ENCODE data around the gene PTGES.

PTGES gene

DNA sequence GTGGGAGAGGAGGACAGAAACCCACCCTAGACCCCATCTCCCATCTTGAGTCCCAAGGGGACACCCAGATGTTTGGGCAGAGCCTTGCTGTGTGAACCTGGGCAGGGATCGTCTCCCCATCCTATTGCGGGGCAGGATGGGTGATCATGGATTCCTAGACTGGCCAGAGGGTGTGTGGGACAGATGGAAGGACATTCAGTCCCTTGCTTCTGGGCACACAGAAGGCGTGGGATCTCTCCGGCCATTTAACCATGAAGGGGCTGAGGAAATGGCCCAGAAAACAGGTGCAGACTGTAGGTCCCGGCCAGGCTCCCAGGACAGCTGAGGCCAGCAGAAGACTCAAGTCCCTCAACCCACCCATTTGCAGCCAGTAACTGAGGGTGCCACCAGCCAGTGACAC is 29.9 kb downstream of the PTGES start:
- TF ChIP-seq, protein P1, sequence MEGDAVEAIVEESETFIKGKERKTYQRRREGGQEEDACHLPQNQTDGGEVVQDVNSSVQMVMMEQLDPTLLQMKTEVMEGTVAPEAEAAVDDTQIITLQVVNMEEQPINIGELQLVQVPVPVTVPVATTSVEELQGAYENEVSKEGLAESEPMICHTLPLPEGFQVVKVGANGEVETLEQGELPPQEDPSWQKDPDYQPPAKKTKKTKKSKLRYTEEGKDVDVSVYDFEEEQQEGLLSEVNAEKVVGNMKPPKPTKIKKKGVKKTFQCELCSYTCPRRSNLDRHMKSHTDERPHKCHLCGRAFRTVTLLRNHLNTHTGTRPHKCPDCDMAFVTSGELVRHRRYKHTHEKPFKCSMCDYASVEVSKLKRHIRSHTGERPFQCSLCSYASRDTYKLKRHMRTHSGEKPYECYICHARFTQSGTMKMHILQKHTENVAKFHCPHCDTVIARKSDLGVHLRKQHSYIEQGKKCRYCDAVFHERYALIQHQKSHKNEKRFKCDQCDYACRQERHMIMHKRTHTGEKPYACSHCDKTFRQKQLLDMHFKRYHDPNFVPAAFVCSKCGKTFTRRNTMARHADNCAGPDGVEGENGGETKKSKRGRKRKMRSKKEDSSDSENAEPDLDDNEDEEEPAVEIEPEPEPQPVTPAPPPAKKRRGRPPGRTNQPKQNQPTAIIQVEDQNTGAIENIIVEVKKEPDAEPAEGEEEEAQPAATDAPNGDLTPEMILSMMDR (IDR thresholded peaks at IDR 0.05; ENCODE audit: low read depth, low read length): no peak
- no peak overlapping the region for H3K4me3 ChIP-seq (ENCODE audit: low read depth, low read length)

DNA sequence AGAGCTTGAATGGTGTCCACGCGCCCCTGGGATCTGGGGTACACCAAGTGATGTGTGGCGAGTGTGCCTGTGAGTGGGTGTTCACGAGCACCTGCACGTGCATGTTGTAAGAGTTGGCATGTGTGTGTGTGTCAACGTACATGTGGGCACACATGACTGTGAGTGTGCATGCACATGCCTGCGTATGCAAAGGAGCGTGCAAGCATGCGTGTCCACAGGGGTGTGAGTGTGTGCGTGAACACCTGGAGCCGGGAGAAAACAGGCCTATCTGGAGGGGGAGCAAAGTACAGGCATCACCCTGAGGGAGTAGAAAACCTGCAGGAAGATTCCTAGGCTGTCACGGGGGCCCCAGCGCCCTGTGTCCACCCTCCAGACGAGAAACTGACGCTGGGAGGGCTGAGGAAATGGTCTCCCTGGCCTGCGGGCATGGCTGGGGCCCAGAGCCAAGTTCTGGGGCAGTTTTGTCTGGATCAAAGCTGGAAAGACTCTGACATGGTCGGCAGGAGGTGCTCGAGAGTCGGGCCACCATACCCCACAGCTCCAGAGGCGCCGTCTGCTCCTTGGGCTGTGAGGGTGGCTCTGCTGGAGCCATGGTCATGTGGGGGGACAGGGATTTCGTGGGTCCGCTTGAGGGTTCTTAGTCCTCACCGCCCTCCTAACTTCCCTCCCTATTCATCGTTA is 31.8 kb downstream of the PTGES start:
- TF ChIP-seq, protein P1 (IDR thresholded peaks at IDR 0.05; ENCODE audit: low read depth, low read length): no peak
- H3K4me3 ChIP-seq (ENCODE audit: low read depth, low read length): no peak overlapping the region

DNA sequence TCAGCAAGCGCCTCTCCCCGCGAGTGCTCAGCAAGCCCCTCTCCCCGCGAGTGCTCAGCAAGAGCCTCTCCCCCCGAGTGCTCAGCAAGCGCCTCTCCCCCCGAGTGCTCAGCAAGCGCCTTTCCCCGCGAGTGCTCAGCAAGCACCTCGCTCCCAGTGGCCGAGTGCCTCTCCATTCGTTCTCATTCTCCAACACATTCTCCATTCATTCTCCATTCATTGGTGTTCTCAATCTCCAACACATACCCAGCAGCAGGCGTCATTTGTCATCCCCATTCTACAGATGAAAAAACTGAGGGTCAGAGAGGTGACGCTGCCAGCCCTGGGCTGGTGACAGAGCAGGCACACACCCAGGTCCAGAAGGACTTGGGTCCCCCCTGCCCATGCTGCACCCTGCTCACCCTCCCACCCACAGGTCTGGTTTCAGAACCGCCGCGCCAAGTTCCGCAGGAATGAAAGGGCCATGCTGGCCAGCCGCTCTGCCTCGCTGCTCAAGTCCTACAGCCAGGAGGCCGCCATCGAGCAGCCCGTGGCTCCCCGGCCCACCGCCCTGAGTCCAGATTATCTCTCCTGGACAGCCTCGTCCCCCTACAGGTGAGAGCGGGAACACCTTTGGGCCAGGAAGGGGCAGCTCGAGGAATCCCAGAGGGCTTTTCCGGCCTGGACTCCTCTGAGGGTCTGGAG is 32.5 kb downstream of the PTGES start:
- TF ChIP-seq, protein P1 (IDR thresholded peaks at IDR 0.05; ENCODE audit: low read depth, low read length): 0 out of 2 replicates have a peak, but pooled peaks have one; percentile 20
- H3K4me3 ChIP-seq (ENCODE audit: low read depth, low read length): no peak overlapping the region

DNA sequence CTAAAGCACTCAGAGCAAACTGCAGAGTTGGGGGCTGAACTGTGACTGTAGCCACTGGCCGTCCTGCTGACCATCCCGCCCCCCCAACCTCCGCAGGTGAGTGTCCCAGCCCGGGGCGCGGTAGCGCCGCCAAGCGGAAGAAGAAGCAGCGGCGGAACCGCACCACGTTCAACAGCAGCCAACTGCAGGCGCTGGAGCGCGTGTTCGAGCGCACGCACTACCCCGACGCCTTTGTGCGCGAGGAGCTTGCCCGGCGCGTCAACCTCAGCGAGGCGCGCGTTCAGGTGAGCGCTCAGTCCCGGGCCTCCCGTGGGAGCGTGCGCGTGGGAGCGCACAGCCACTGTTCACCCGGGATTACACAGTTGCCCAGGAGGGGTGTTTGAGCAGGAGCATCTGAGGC is 33.7 kb downstream of the PTGES start:
- TF ChIP-seq, protein P1 (IDR thresholded peaks at IDR 0.05; ENCODE audit: low read depth, low read length): no peak
- H3K4me3 ChIP-seq (ENCODE audit: low read depth, low read length): no peak overlapping the region

DNA sequence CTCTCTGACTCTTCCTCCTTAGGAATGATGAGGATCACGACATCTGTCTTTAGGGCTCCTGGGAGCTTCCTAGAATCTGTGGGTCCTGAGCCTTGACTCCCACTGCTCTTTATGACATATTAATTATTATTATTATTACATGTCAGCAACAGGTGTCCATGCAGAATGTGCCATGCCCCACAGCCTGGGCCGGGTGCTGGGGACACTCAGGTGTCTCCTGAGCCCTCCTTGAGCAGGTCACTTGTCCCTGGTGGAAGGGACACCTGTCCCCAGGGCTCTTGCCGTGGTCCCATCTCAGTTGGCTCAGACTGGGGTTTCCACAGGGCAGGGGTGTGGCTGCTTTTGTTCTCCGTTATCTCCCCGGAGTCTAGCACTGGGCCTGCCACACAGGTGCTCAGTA is 34.2 kb downstream of the PTGES start:
- H3K4me3 ChIP-seq (ENCODE audit: low read depth, low read length): no peak overlapping the region
- TF ChIP-seq, protein P1 (IDR thresholded peaks at IDR 0.05; ENCODE audit: low read depth, low read length): no peak

DNA sequence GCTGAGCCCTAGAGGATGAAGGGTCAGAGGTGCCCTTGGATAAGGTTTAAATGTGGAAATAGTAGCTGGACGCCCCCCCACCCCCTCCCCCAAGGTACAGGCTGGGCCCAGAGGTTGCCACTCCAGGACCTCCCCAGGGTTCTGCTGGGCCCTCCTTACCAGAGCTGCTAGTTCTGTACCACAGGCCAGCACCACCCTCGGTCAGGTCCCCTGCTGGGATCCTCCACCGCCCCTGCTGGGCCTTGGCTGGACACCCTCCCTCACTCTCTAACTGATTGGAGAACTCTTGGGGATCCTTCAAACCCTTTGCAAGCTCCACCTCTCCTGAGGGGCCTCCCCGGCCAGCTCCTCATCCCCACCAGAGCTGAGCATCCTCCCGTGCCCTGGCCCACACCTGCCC is 34.9 kb downstream of the PTGES start:
- TF ChIP-seq, protein P1 (IDR thresholded peaks at IDR 0.05; ENCODE audit: low read depth, low read length): no peak
- no peak overlapping the region for H3K4me3 ChIP-seq (ENCODE audit: low read depth, low read length)

DNA sequence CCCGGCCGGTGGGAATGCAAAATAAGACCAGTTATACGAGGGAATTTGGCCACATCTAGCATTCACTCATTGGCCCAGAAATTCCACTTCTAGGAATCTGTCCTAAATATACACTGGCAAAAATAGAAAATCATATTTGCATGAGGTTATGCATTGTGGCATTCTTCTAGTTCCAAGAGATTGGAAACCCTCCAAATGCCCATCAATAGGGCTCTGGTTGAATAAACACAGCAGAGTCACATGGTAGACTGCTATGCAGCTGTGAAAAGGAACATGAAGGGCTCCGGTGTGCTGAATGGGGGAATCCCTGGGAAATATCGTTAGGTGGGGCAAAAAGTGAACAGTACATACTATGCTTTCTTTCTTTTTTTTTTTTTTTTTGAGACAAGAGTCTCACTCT is 36.8 kb downstream of the PTGES start:
- H3K4me3 ChIP-seq (ENCODE audit: low read depth, low read length): no peak overlapping the region
- TF ChIP-seq, protein P1 (IDR thresholded peaks at IDR 0.05; ENCODE audit: low read depth, low read length): no peak

Data from WI38 (cell line).